Fibroblast of villous mesenchyme (primary cell): Measurements from ENCODE around the gene FRMPD1. TPM values are rescaled to one million over a fixed set of nuclear protein-coding genes. Genes with fewer than 3 reads are reported as not detected.
A peak's percentile ranks its signal among the peaks of the same experiment; 100 is the strongest.
"Not testable (repeated sequence)": the region's sequence is repeated elsewhere in the genome, so short reads cannot be mapped to it uniquely, and the experiment has no call there.

Experiments used
- DNase-seq: peaks from one replicate; pipeline ENCODE4 v3.0.0-alpha.2; 2010; ENCODE audit warnings: low read depth
- H3K4me3 ChIP-seq: 2 replicates; pipeline ENCODE4 v1.5.1; 2011; ENCODE audit warnings: low read depth, mild to moderate bottlenecking, low read length
- total RNA-seq: library from RNA; depleted of rRNA; stranded (reverse); fragments of >200 nt; gene quantifications from 2 replicates; pipeline ENCODE4 v1.2.3, GENCODE V29; 2012
- TF ChIP-seq, protein P1 (sequence below): IDR thresholded peaks from 2 replicates; pipeline ENCODE4 v1.5.1; 2012; ENCODE audit warnings: low read depth, mild to moderate bottlenecking, low read length; ENCODE audit not compliant: insufficient read depth

Gene FRMPD1, protein sequence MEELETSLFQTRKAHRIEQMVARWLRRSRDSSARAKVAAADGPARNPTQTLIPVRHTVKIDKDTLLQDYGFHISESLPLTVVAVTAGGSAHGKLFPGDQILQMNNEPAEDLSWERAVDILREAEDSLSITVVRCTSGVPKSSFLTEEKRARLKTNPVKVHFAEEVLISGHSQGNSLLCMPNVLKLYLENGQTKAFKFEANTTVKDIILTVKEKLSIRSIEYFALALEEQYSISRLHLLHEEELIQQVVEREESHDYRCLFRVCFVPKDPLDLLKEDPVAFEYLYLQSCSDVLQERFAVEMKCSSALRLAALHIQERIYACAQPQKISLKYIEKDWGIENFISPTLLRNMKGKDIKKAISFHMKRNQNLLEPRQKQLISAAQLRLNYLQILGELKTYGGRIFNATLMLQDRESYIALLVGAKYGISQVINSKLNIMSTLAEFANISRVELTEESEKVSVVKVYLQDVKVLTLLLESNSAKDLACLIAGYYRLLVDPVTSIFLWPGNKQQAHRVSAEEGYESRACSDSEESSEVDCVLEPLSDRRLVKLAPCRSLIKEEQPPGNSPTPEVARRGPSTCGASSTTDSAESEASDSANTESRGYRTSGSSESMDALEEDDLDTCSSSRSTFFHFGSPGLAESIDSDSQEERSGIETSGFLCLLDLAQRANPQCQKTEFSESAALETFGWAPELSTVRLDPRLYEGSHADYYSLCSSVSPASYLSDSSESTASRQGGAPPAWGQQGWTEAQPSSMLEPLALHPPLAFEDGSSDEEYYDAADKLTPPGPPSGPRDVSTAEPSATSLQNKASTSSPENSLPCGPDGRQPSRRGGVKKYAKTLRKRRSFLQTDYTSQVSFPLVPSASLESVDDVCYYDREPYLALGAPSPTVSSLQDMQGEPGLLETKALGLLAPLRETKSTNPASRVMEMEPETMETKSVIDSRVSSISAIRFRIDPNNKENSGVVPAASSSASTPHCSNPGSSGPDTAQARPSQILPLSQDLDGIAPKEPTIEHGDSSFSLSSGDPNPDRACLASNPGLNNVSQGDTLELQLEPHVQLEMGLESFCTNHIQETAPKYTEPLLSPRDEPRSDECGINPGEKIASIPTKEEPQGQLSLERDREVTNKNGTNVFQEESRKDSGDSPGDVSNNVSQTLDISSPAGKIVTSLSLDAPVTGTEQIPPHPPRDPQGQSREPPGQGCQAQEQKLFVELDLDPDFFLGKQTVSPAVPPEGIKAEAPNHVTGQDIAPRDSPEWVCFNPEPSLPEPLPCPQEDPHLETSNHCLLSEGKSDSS (N-terminal part only)
- under 0.01 TPM in 1 of 2 replicates, not detected in the other for total RNA-seq

DNA sequence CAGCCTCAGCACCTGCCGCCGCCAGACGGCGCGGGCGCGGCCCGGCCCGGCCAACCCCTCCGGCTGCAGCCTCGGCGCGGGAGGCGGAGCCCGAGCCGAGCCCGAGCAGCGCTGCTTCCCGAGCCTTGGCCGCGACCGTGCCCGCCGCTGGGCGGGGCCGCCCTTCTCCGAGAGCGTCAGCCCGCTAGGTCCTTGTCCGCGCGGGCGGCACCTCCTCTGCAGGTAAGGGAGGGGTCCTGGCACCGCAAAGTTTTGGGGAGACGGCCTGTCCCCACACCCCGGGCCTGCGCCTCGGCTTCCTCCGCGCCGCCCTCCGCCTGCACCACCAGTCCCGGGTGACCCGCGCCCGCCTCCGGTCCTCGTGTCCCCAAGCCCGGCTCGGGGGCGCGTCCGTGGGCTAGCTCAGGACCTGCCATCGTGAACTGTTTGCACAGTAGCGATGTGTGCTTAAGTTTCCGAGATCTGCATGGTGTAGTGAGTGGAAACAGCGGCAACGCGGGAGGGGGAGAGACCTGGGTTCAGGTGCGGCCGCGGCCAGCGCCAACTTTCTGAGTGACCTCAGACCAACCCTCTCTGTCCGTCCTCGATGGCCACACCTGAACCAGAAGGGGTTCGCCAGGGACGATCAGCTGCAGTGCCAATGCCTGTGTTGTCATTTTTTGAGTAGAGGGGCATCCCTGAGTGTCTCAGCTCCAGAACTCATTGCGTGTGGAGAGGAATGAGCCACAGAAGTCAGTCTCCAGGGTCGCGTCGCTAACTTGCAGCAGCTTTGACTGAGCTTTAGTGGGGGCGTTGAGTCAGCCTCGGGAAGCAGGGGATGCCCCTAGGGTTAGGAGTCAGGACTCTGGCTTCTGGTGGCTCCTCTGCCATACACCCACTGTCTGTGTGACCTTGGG lies at the start of gene FRMPD1:
Gene FRMPD1 (plus strand): TSS at position 82 of the 896 bp plus-strand sequence. CDS start 41,688 bp downstream, outside the sequence.
- TF ChIP-seq, protein P1, sequence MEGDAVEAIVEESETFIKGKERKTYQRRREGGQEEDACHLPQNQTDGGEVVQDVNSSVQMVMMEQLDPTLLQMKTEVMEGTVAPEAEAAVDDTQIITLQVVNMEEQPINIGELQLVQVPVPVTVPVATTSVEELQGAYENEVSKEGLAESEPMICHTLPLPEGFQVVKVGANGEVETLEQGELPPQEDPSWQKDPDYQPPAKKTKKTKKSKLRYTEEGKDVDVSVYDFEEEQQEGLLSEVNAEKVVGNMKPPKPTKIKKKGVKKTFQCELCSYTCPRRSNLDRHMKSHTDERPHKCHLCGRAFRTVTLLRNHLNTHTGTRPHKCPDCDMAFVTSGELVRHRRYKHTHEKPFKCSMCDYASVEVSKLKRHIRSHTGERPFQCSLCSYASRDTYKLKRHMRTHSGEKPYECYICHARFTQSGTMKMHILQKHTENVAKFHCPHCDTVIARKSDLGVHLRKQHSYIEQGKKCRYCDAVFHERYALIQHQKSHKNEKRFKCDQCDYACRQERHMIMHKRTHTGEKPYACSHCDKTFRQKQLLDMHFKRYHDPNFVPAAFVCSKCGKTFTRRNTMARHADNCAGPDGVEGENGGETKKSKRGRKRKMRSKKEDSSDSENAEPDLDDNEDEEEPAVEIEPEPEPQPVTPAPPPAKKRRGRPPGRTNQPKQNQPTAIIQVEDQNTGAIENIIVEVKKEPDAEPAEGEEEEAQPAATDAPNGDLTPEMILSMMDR, result no peak
- peak; percentile 37 for DNase-seq
- H3K4me3 ChIP-seq, result peak within 1 kb of the TSS; percentile 58

DNA sequence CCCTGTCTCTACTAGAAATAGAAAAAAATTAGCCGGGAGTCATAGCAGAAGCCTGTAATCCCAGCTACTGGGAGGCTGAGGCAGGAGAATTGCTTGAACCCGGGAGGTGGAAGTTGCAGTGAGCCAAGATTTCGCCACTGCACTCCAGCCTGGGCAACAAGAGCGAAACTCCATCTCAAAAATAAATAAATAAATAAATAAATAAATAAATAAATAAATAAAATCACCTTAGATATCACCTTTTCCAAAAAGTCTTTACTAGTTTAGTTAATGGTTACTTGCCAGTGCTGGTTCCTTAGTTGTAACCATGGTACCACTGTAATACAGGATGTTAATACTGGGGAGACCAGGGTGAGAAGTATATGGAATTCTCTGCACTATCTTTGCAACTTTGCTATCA lies 48.7 kb upstream of the FRMPD1 start:
- DNase-seq, H3K4me3 ChIP-seq: not testable (repeated sequence)

DNA sequence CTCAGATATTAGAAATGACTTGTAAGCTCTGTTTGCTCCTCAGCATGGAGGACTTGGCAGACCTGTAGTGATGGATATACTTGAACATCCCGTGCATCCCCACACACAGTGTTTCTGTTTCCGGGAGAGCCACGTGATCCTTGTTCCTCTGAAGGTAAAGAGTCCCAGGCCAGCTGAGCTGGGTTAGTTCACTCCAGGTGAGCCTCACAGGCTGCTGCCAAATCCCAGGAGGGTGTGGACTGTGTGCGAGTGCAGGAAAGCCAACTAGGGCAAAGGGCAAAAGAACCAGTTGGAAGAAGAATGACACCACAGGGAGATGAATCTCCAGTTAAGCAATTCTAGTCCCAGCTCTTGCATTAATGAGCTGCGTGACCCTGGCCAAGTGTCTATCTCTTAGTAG lies 47.9 kb upstream of the FRMPD1 start:
- no peak for DNase-seq
- TF ChIP-seq, protein P1, result no peak
- H3K4me3 ChIP-seq, result no peak overlapping the region

DNA sequence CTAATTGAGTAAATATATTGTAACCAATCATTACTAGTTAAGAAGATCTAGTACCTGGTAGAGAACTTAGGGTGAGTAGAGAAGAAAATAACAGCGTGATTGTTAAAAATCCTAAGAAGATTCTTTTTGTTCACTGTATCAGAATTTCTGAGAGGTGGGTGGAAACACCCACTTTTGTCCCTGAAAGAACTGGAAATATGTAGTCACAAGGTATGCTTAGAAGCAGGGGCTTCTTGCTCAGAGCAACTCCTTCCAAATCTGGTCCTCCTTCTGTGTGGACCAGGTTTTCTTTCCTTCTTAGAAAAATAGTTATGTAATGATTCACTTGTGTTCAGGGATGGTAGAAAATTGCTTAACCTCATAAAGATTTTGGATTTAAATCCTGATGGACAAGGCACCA lies 46.5 kb upstream of the FRMPD1 start:
- TF ChIP-seq, protein P1, result no peak
- DNase-seq, result no peak
- no peak overlapping the region for H3K4me3 ChIP-seq

DNA sequence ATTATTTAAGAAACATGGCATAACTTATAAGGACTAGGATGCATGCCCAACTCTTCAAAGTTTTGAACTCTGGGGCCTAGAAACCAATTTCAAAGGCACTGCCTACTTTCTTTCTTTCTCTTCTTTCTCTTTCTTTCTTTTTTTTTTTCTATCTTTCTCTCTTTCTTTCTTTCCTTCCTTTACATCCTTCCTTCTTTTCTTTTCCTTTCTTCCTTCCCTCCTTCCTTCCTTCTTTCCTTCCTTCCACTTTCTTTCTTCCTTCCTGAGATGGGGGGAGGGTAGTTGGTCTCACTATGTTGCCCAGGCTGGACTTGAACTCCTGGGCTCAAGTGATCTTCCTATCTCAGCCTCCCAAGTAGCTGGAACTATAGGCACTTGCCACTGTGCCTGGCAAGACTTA lies 42.5 kb upstream of the FRMPD1 start:
- no peak overlapping the region for H3K4me3 ChIP-seq
- TF ChIP-seq, protein P1, result no peak
- DNase-seq, result no peak

DNA sequence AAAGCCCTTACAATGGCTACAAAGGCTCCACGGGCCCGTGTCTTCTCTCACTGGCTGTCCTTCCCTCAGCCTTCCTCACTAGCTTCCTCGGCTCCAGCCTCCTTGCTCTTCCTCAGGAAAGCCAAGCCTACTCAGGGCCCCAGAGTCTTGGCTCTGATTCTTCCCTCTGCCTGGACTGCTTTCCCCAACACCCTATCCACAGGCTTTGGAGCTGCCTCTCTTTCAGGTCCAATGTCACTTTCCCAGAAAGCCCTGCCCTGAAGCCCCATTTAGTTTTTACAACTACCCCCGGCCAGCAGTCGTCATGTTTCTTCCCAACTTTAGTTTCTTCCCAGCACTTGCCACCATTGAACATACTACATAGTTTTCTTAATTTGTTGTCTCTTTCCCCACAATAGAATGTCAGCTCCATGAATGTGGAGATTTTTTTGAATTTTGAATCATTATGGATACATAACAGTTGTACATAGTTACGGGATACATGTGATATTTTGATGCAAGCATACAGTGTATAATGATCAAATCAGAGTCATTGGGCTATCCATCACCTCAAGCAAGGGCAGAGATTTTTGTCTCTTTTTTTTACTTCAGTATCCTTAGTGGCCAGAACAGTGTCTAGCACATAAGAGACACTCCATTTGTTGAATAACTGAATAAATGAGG lies 40.9 kb upstream of the FRMPD1 start:
- no peak overlapping the region for H3K4me3 ChIP-seq
- TF ChIP-seq, protein P1, result no peak
- DNase-seq, result no peak
